ENCODE measurements around the gene VIL1. TPM values are rescaled to one million over a fixed set of nuclear protein-coding genes. Genes with fewer than 3 reads are reported as not detected.

The VIL1 gene
- total RNA-seq, 1 experiment from 2014 or later, result 3.0 TPM

GRCh38 chr2:218392459-218392858 is 26.5 kb upstream of the VIL1 start:
- H3K9me3 Mint-ChIP-seq, result no peaks in the 10 kb centered on the region
- H3K4me1 Mint-ChIP-seq, result peaks cover 24% of the 10 kb centered on the region
- H3K36me3 Mint-ChIP-seq, result no peaks in the 10 kb centered on the region
- peaks cover 31% of the 10 kb centered on the region for H3K27me3 Mint-ChIP-seq (ENCODE audit: low read depth)
- no peak overlapping the region for H3K4me3 Mint-ChIP-seq
- no peak for ATAC-seq
- ChIA-PET CTCF (interaction anchor here (0.7 to 1.7 kb wide), 5 partner anchors 13 to 101 kb away, joined by 3 to 6 read pairs (median 3); no protein-coding TSS in a partner anchor), POLR2A (no interaction called here)
- TF ChIP-seq, protein P1, sequence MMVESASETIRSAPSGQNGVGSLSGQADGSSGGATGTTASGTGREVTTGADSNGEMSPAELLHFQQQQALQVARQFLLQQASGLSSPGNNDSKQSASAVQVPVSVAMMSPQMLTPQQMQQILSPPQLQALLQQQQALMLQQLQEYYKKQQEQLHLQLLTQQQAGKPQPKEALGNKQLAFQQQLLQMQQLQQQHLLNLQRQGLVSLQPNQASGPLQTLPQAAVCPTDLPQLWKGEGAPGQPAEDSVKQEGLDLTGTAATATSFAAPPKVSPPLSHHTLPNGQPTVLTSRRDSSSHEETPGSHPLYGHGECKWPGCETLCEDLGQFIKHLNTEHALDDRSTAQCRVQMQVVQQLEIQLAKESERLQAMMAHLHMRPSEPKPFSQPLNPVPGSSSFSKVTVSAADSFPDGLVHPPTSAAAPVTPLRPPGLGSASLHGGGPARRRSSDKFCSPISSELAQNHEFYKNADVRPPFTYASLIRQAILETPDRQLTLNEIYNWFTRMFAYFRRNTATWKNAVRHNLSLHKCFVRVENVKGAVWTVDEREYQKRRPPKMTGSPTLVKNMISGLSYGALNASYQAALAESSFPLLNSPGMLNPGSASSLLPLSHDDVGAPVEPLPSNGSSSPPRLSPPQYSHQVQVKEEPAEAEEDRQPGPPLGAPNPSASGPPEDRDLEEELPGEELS (CRISPR knock-in tag; IDR thresholded peaks at IDR 0.05), result no peak
- no peak for TF ChIP-seq MYBL2 (CRISPR knock-in tag; IDR thresholded peaks at IDR 0.05)
- TF ChIP-seq, protein P2, sequence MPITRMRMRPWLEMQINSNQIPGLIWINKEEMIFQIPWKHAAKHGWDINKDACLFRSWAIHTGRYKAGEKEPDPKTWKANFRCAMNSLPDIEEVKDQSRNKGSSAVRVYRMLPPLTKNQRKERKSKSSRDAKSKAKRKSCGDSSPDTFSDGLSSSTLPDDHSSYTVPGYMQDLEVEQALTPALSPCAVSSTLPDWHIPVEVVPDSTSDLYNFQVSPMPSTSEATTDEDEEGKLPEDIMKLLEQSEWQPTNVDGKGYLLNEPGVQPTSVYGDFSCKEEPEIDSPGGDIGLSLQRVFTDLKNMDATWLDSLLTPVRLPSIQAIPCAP (CRISPR knock-in tag; IDR thresholded peaks at IDR 0.05), result no peak
- TF ChIP-seq CREB1 (CRISPR knock-in tag; IDR thresholded peaks at IDR 0.05), result no peak
- TF ChIP-seq ATF3 (CRISPR knock-in tag; conservative IDR thresholded peaks at IDR 0.05), result no peak
- TF ChIP-seq, protein P3, sequence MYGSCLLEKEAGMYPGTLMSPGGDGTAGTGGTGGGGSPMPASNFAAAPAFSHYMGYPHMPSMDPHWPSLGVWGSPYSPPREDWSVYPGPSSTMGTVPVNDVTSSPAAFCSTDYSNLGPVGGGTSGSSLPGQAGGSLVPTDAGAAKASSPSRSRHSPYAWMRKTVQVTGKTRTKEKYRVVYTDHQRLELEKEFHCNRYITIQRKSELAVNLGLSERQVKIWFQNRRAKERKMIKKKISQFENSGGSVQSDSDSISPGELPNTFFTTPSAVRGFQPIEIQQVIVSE (CRISPR knock-in tag; IDR thresholded peaks at IDR 0.05; ENCODE audit: borderline replicate concordance), result no peak
- no peak for TF ChIP-seq NFYB (CRISPR knock-in tag; conservative IDR thresholded peaks at IDR 0.05; ENCODE audit: low read depth)
- no peak for TF ChIP-seq NFATC4 (CRISPR knock-in tag; IDR thresholded peaks at IDR 0.05)
- no peak for TF ChIP-seq ZNF138 (CRISPR knock-in tag; conservative IDR thresholded peaks at IDR 0.05)
- TF ChIP-seq ZNF219 (CRISPR knock-in tag; IDR thresholded peaks at IDR 0.05; ENCODE audit: borderline replicate concordance), result no peak
- no peak for TF ChIP-seq FOXK1 (CRISPR knock-in tag; IDR thresholded peaks at IDR 0.05)
- TF ChIP-seq ZBTB21 (CRISPR knock-in tag; IDR thresholded peaks at IDR 0.05; ENCODE audit: borderline replicate concordance), result no peak
- TF ChIP-seq, protein P4, sequence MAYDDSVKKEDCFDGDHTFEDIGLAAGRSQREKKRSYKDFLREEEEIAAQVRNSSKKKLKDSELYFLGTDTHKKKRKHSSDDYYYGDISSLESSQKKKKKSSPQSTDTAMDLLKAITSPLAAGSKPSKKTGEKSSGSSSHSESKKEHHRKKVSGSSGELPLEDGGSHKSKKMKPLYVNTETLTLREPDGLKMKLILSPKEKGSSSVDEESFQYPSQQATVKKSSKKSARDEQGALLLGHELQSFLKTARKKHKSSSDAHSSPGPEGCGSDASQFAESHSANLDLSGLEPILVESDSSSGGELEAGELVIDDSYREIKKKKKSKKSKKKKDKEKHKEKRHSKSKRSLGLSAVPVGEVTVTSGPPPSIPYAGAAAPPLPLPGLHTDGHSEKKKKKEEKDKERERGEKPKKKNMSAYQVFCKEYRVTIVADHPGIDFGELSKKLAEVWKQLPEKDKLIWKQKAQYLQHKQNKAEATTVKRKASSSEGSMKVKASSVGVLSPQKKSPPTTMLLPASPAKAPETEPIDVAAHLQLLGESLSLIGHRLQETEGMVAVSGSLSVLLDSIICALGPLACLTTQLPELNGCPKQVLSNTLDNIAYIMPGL (CRISPR knock-in tag; IDR thresholded peaks at IDR 0.05), result no peak
- TF ChIP-seq NR1H2 (CRISPR knock-in tag; IDR thresholded peaks at IDR 0.05), result no peak
- H3K27ac Mint-ChIP-seq, result no peak overlapping the region
- no peak for DNase-seq (ENCODE audit: low spot score)

DNA sequence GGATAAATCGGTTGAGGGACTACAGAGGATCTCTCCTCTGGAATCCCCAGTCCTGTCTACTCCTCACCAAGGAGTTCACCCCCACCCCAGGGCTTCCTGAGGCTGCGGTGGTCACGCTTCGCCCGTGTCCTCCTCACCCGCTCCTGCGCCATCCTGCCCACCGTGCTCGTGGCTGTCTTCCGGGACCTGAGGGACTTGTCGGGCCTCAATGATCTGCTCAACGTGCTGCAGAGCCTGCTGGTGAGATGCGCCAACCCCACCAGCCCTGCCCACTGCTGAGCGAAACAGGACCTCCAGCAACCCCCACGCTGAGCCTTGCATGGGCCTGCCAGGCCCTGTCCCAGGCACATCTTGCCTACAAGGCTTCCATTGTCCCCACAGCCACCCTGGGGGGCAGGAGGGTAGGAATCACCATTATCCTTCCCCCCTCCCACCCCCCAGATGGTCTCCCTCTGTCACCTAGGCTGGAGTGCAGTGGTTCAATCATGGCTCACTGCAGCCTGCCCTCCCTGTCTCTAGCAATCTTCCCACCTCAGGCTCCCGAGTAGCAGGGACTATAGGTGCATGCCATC is 25.9 kb upstream of the VIL1 start:
- H3K4me3 Mint-ChIP-seq, result no peak overlapping the region
- peaks cover 34% of the 10 kb centered on the region for H3K27me3 Mint-ChIP-seq (ENCODE audit: low read depth)
- H3K27ac Mint-ChIP-seq, result no peak overlapping the region
- H3K4me1 Mint-ChIP-seq, result peaks cover 29% of the 10 kb centered on the region
- CTCF ChIA-PET, result interaction anchor here (0.8 to 5.1 kb wide), 5 partner anchors 13 to 121 kb away, joined by 3 to 52 read pairs (median 3); partner anchors contain the start of genes AAMP and PNKD
- H3K9me3 Mint-ChIP-seq, result no peaks in the 10 kb centered on the region
- ATAC-seq (no peak), DNase-seq (ENCODE audit: low spot score) (no peak)
- H3K36me3 Mint-ChIP-seq, result no peaks in the 10 kb centered on the region
- POLR2A ChIA-PET, result interaction anchor here (1.2 kb wide), 1 partner anchor 36 kb away, joined by 3 read pairs; the partner anchor contains the start of gene CATIP
- TF ChIP-seq MXD4 (CRISPR knock-in tag; IDR thresholded peaks at IDR 0.05; ENCODE audit: borderline replicate concordance) (no peak), ZSCAN18 (CRISPR knock-in tag; IDR thresholded peaks at IDR 0.05) (no peak), ZNF671 (CRISPR knock-in tag; IDR thresholded peaks at IDR 0.05) (no peak), HMGA2 (CRISPR knock-in tag; IDR thresholded peaks at IDR 0.05) (no peak), ZNF423 (CRISPR knock-in tag; IDR thresholded peaks at IDR 0.05) (no peak), AR (CRISPR knock-in tag; IDR thresholded peaks at IDR 0.05) (no peak)
- TF ChIP-seq, protein P5, sequence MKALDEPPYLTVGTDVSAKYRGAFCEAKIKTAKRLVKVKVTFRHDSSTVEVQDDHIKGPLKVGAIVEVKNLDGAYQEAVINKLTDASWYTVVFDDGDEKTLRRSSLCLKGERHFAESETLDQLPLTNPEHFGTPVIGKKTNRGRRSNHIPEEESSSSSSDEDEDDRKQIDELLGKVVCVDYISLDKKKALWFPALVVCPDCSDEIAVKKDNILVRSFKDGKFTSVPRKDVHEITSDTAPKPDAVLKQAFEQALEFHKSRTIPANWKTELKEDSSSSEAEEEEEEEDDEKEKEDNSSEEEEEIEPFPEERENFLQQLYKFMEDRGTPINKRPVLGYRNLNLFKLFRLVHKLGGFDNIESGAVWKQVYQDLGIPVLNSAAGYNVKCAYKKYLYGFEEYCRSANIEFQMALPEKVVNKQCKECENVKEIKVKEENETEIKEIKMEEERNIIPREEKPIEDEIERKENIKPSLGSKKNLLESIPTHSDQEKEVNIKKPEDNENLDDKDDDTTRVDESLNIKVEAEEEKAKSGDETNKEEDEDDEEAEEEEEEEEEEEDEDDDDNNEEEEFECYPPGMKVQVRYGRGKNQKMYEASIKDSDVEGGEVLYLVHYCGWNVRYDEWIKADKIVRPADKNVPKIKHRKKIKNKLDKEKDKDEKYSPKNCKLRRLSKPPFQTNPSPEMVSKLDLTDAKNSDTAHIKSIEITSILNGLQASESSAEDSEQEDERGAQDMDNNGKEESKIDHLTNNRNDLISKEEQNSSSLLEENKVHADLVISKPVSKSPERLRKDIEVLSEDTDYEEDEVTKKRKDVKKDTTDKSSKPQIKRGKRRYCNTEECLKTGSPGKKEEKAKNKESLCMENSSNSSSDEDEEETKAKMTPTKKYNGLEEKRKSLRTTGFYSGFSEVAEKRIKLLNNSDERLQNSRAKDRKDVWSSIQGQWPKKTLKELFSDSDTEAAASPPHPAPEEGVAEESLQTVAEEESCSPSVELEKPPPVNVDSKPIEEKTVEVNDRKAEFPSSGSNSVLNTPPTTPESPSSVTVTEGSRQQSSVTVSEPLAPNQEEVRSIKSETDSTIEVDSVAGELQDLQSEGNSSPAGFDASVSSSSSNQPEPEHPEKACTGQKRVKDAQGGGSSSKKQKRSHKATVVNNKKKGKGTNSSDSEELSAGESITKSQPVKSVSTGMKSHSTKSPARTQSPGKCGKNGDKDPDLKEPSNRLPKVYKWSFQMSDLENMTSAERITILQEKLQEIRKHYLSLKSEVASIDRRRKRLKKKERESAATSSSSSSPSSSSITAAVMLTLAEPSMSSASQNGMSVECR (CRISPR knock-in tag; IDR thresholded peaks at IDR 0.05; ENCODE audit: borderline replicate concordance), result no peak
